GM12892 (cell line): Measurements from ENCODE around the gene GPR107.

ENCODE experiments used
- POLR2A ChIP-seq: IDR thresholded peaks from 2 replicates; pipeline ENCODE4 v1.6.1; 2011; ENCODE audit warnings: low read depth, low read length, control low read depth
- POLR2AphosphoS5 ChIP-seq: IDR thresholded peaks from 2 replicates; pipeline ENCODE4 v1.6.1; 2011; ENCODE audit warnings: low read depth, low read length, control low read depth
- TAF1 ChIP-seq: IDR thresholded peaks from 2 replicates; pipeline ENCODE4 v1.6.1; 2011; ENCODE audit warnings: low read depth, mild to moderate bottlenecking, control low read depth, low read length, borderline replicate concordance

GRCh38 chr9:130073373-130073772 lies 19.7 kb downstream of the GPR107 start:
- no peak for TF ChIP-seq POLR2A
- TF ChIP-seq POLR2AphosphoS5 = no peak
- TF ChIP-seq TAF1 = no peak
